H1 (cell line): ENCODE results near the gene CACNA2D1. TPM values are rescaled to one million over a fixed set of nuclear protein-coding genes. Genes with fewer than 3 reads are reported as not detected.

Source experiments
- CTCF ChIA-PET: fragments of 300-600 bp; sonication (Branson Sonifier 250); formaldehyde crosslinking; loops from one replicate; lab custom pipeline; 2021; ENCODE audit not compliant: partially characterized antibody; lab: Charles Lee
- POLR2A ChIA-PET: fragments of 300-600 bp; sonication (Branson Sonifier 250); formaldehyde crosslinking; loops from one replicate; lab custom pipeline; 2021; ENCODE audit warnings: inconsistent platforms; ENCODE audit not compliant: partially characterized antibody; lab: Charles Lee
- DNase-seq, 2 experiments: peaks; one replicate each; pipeline versions ENCODE4 v3.0.0 to v3.0.0-alpha.2; 2010 to 2022; ENCODE audit warnings: low spot score in 2 of 2, low read depth in 1 of 2, mixed read lengths in 1 of 2
- FAIRE-seq: peaks from 2 replicates; lab custom pipeline; 2011; peaks lifted over from hg19 to GRCh38; lab: Jason Lieb, UNC
- H2AFZ ChIP-seq: 2 replicates; pipeline ENCODE4 v1.8.1; 2012; ENCODE audit warnings: low read length, inconsistent platforms
- H2AK5ac ChIP-seq: 2 replicates; pipeline ENCODE4 v1.6.1; 2013; ENCODE audit warnings: low read depth, low read length
- H2BK120ac ChIP-seq: replicated peaks from 2 replicates; pipeline ENCODE3; 2013; ENCODE audit warnings: low read depth, low read length, inconsistent platforms
- H2BK12ac ChIP-seq: 2 replicates; pipeline ENCODE4 v1.6.1; 2013; ENCODE audit warnings: low read depth, low read length
- H2BK15ac ChIP-seq: 2 replicates; pipeline ENCODE4 v1.6.1; 2013; ENCODE audit warnings: low read length
- H2BK20ac ChIP-seq: 2 replicates; pipeline ENCODE4 v1.6.1; 2013; ENCODE audit warnings: low read length
- H2BK5ac ChIP-seq: 2 replicates; pipeline ENCODE4 v1.6.1; 2013; ENCODE audit warnings: low read depth, low read length
- H3K14ac ChIP-seq: 2 replicates; pipeline ENCODE4 v1.6.1; 2013; ENCODE audit warnings: inconsistent platforms; ENCODE audit not compliant: insufficient read length
- H3K18ac ChIP-seq: 2 replicates; pipeline ENCODE4 v1.6.1; 2013; ENCODE audit warnings: low read length; ENCODE audit errors: extremely low read depth
- H3K23ac ChIP-seq: 2 replicates; pipeline ENCODE4 v1.6.1; 2013; ENCODE audit warnings: inconsistent platforms; ENCODE audit not compliant: insufficient read length
- H3K23me2 ChIP-seq: 2 replicates; pipeline ENCODE4 v1.6.1; 2013; ENCODE audit warnings: low read depth, low read length
- H3K27ac ChIP-seq: 2 replicates; pipeline ENCODE4 v1.6.1; 2011; ENCODE audit warnings: low read depth, low read length, inconsistent platforms
- H3K27me3 ChIP-seq, 4 experiments: replicated peaks in 1 of 4; 1 replicate in 1 of 4; 2 replicates in 3 of 4; pipeline versions ENCODE4 v1.6.1 to v1.8.1; 2011 to 2013; ENCODE audit warnings: low read length in 3 of 4, mild to moderate bottlenecking in 3 of 4, inconsistent platforms in 2 of 4, mixed read lengths in 2 of 4, moderate library complexity in 1 of 4; ENCODE audit not compliant: control insufficient read depth in 3 of 4, insufficient read depth in 3 of 4; ENCODE audit errors: extremely low read depth in 1 of 4
- H3K36me3 ChIP-seq, 4 experiments: 2 replicates each; pipeline versions ENCODE4 v1.6.1 to v1.8.1; 2011 to 2013; ENCODE audit warnings: mild to moderate bottlenecking in 4 of 4, low read length in 3 of 4, moderate library complexity in 2 of 4, control low read depth in 1 of 4, inconsistent platforms in 1 of 4; ENCODE audit not compliant: insufficient read depth in 4 of 4, control insufficient read depth in 2 of 4
- H3K4ac ChIP-seq: replicated peaks from 2 replicates; pipeline ENCODE3; 2013; ENCODE audit warnings: low read length, low read depth, mixed read lengths, inconsistent platforms; ENCODE audit not compliant: insufficient read length
- H3K4me1 ChIP-seq, 4 experiments: replicated peaks in 1 of 4; 1 replicate in 1 of 4; 2 replicates in 3 of 4; pipeline versions ENCODE4 v1.6.1 to v1.8.1; 2011 to 2013; ENCODE audit warnings: low read length in 3 of 4, inconsistent platforms in 2 of 4, mixed read lengths in 1 of 4; ENCODE audit not compliant: insufficient read depth in 4 of 4, control insufficient read depth in 3 of 4
- H3K4me2 ChIP-seq, 2 experiments: 2 replicates each; pipeline versions ENCODE4 v1.6.1 to v1.8.1; 2011 to 2013; ENCODE audit warnings: low read depth in 2 of 2, low read length in 2 of 2, control low read depth in 1 of 2, inconsistent platforms in 1 of 2, mild to moderate bottlenecking in 1 of 2; ENCODE audit not compliant: insufficient read depth in 1 of 2
- H3K4me3 ChIP-seq, 4 experiments: fragments of 200-600, 300-600 bp in 1 of 4; sonication (generic), shearing (Covaris generic), sonication (Bioruptor Twin) in 1 of 4; 2 replicates each; pipeline versions ENCODE4 v1.5.1 to v1.8.1; 2011 to 2016; ENCODE audit warnings: low read length in 4 of 4, low read depth in 3 of 4, control low read depth in 2 of 4, inconsistent platforms in 2 of 4, mild to moderate bottlenecking in 2 of 4, mixed read lengths in 1 of 4, moderate library complexity in 1 of 4; ENCODE audit not compliant: insufficient read depth in 2 of 4; ENCODE audit errors: extremely low read depth in 1 of 4
- H3K56ac ChIP-seq: replicated peaks from 2 replicates; pipeline ENCODE3; 2013; ENCODE audit warnings: low read depth, mild to moderate bottlenecking, mixed read lengths, low read length, inconsistent platforms; ENCODE audit not compliant: insufficient read length
- H3K79me1 ChIP-seq: 2 replicates; pipeline ENCODE4 v1.6.1; 2013; ENCODE audit warnings: low read depth, low read length, control low read depth
- H3K79me2 ChIP-seq, 2 experiments: 2 replicates each; pipeline versions ENCODE4 v1.6.1 to v1.8.1; 2012 to 2013; ENCODE audit warnings: low read length in 2 of 2, mild to moderate bottlenecking in 2 of 2, inconsistent platforms in 1 of 2; ENCODE audit not compliant: insufficient read depth in 2 of 2, control insufficient read depth in 1 of 2
- H3K9ac ChIP-seq, 4 experiments: replicated peaks in 1 of 4; 1 replicate in 1 of 4; 2 replicates in 3 of 4; pipeline versions ENCODE4 v1.6.1 to v1.8.1; 2011 to 2013; ENCODE audit warnings: low read depth in 3 of 4, low read length in 3 of 4, control low read depth in 2 of 4, mild to moderate bottlenecking in 2 of 4, moderate library complexity in 2 of 4, inconsistent platforms in 1 of 4; ENCODE audit errors: extremely low read depth in 1 of 4
- H3K9me3 ChIP-seq, 2 experiments: 2 replicates each; pipeline versions ENCODE4 v1.6.1 to v1.8.1; 2012 to 2013; ENCODE audit warnings: mild to moderate bottlenecking in 2 of 2, moderate library complexity in 2 of 2, control low read depth in 1 of 2, inconsistent platforms in 1 of 2, low read depth in 1 of 2, low read length in 1 of 2, mixed read lengths in 1 of 2; ENCODE audit not compliant: insufficient read depth in 2 of 2
- H4K20me1 ChIP-seq, 2 experiments: replicated peaks in 1 of 2; 2 replicates each; pipeline versions ENCODE3 to v1.8.1; 2011 to 2013; ENCODE audit warnings: inconsistent platforms in 2 of 2, low read length in 2 of 2, mild to moderate bottlenecking in 1 of 2; ENCODE audit not compliant: insufficient read depth in 2 of 2, control insufficient read depth in 1 of 2
- H4K5ac ChIP-seq: 2 replicates; pipeline ENCODE4 v1.6.1; 2013; ENCODE audit warnings: low read length, low read depth, mixed read lengths, inconsistent platforms; ENCODE audit not compliant: insufficient read length
- H4K8ac ChIP-seq: 2 replicates; pipeline ENCODE4 v1.8.0; 2013; ENCODE audit warnings: mild to moderate bottlenecking, moderate library complexity, low read length, inconsistent platforms; ENCODE audit not compliant: insufficient read depth; ENCODE audit errors: extremely low read depth
- H4K91ac ChIP-seq: replicated peaks from 2 replicates; pipeline ENCODE3; 2013; ENCODE audit warnings: low read length, mixed read lengths, inconsistent platforms; ENCODE audit not compliant: insufficient read length
- MAFK ChIP-seq: IDR thresholded peaks from 2 replicates; pipeline ENCODE4 v1.6.1; 2012; ENCODE audit warnings: low read depth, mild to moderate bottlenecking, improper control_type of control experiment, low read length
- RAD21 ChIP-seq, 2 experiments: IDR thresholded peaks in 1 of 2; conservative IDR thresholded peaks in 1 of 2; 2 replicates each; pipeline ENCODE4 v1.6.1; 2011; ENCODE audit warnings: low read depth in 2 of 2, low read length in 2 of 2, improper control_type of control experiment in 1 of 2, inconsistent platforms in 1 of 2, mild to moderate bottlenecking in 1 of 2, moderate library complexity in 1 of 2
- WGBS, 2 experiments: shearing (Covaris generic) in 1 of 2; methylation state at CpG; one replicate each; pipeline versions ENCODE4 v1.1.6 to v1.1.7; 2013 to 2015; ENCODE audit warnings: low lambda C conversion rate in 2 of 2, mixed read lengths in 2 of 2, inconsistent platforms in 1 of 2, low coverage in 1 of 2, missing lambda C conversion rate in 1 of 2; ENCODE audit not compliant: insufficient replicate concordance in 2 of 2, insufficient coverage in 1 of 2, insufficient read length in 1 of 2; ENCODE audit errors: extremely low coverage in 1 of 2, missing lambda C conversion rate in 1 of 2; 5-methylcytosine and 5-hydroxymethylcytosine counted together
- polyA plus RNA-seq, 7 experiments: library from polyadenylated mRNA; depleted of rRNA in 3 of 7; stranded (reverse) in 5 of 7; unstranded in 2 of 7; fragments of >200 nt in 5 of 7; fragments of 200-250 nt in 2 of 7; gene quantifications; 1 replicate in 5 of 7; 2 replicates in 1 of 7; 4 replicates in 1 of 7; pipeline versions ENCODE4 v1.2.1 to v1.2.3, GENCODE V29; 2011 to 2013; ENCODE audit warnings: missing spikeins in 2 of 7, mixed read lengths in 2 of 7
- total RNA-seq: library from RNA; stranded (reverse); fragmentation: NEBNext Ultra II Directional; extraction: Animal tissue kit (Norgen Biotek cat#: 25700); gene quantifications from 2 replicates; pipeline ENCODE4 v1.2.1, GENCODE V29; 2021

Gene CACNA2D1
- total and polyA plus RNA-seq, 2 of the 8 experiments (the other 6 are each of a cell fraction or from before 2014, with no cell fraction given): 4.3 to 27.3 TPM

DNA sequence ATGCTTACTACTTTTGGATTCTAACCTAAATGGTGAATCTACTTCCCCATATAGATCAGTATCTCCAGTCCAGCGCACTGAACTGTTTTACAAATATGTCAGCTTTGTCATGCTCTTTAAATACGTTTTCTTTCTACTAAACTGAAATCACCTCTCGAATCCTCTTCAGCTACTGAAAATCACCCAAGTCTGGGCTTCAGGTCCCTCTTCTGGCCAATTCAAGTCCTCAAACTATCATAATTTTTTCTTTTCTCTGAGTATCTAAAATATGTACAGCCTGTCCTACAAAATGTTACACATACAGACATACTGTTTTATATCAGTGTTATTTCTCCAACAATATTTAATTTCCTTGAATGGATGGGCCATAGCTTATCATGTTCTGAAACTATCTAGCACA, 84.2 kb downstream of the CACNA2D1 start:
- no peak for FAIRE-seq
- H2BK15ac ChIP-seq: no peak overlapping the region
- H3K4me1 ChIP-seq: no peaks in the 10 kb centered on the region; a peak in 1 of 7 replicates
- H3K23me2 ChIP-seq: no peaks in the 10 kb centered on the region
- H3K4me3 ChIP-seq: no peak overlapping the region
- H4K91ac ChIP-seq: no peak overlapping the region
- POLR2A ChIA-PET: no interaction called here
- H3K36me3 ChIP-seq: no peaks in the 10 kb centered on the region
- 83% methylated on average over 3 of the region's 3 CpGs; no CpG with 5 or more reads in 1 of the 2 experiments for WGBS, 2 experiments
- no peak overlapping the region for H2BK12ac ChIP-seq
- no peak overlapping the region for H4K5ac ChIP-seq
- no peak for DNase-seq
- no peak for TF ChIP-seq MAFK
- TF ChIP-seq RAD21 (IDR thresholded peaks at IDR 0.05 in 1 of 2, conservative IDR thresholded peaks at IDR 0.05 in 1 of 2; ENCODE audit: low read depth in 2 of 2, low read length in 2 of 2): peak in 1 of 2 experiments; percentile 25; a peak in 1 of 4 replicates
- TF ChIP-seq, all 59 proteins: peak for 1
- CTCF ChIA-PET: interaction anchor here (0.6 to 2.0 kb wide), 7 partner anchors 9 to 152 kb away, joined by 3 to 6 read pairs (median 4); no protein-coding TSS in a partner anchor
- Histone ChIP-seq H2AFZ (no peak overlapping the region), H4K20me1 (no peaks in the 10 kb centered on the region), H3K18ac (no peak overlapping the region), H2AK5ac (no peak overlapping the region), H3K4ac (no peak overlapping the region), H3K27ac (no peak overlapping the region), H3K9ac (no peak overlapping the region), H3K27me3 (no peaks in the 10 kb centered on the region), H3K56ac (no peak overlapping the region), H3K79me1 (no peaks in the 10 kb centered on the region), H2BK5ac (no peak overlapping the region), H3K23ac (no peak overlapping the region), H2BK120ac (no peak overlapping the region), H2BK20ac (no peak overlapping the region), H3K4me2 (no peak overlapping the region), H3K14ac (no peak overlapping the region), H3K79me2 (no peaks in the 10 kb centered on the region; a peak in 1 of 4 replicates), H4K8ac (no peak overlapping the region), H3K9me3 (no peaks in the 10 kb centered on the region)
